ENCODE data around the gene HIVEP2.

The HIVEP2 gene

DNA sequence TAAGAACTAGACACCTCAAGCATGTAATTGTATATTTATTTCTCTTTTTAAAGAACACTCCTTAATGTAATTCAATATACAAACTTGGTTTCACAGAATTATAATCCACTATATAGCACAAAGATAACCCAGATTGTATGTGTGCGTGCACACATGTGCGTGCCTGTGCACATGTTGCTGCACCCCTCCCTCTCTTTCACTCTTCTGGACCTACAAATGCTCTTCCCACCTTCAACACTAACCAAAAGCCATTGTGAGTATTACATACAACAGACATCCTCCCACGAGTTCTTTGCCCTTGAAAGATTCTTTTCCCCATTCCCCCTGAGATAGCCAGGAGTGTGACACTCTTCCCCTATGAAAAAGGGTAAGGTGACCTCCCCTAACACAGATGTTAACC lies 193.5 kb downstream of the HIVEP2 start:
- Histone ChIP-seq H2AFZ (ENCODE audit: low read depth) (no peak overlapping the region), H4K20me1 (ENCODE audit: insufficient read depth) (no peaks in the 10 kb centered on the region), H3K9ac (no peak overlapping the region), H3K27ac (no peak overlapping the region), H3K79me2 (ENCODE audit: insufficient read depth, low read depth) (no peaks in the 10 kb centered on the region), H3K27me3 (ENCODE audit: insufficient read depth, low read depth) (no peaks in the 10 kb centered on the region), H3K36me3 (ENCODE audit: insufficient read depth) (no peaks in the 10 kb centered on the region), H3K4me2 (no peak overlapping the region), H3K4me3 (IDR thresholded peaks at IDR 0.05; ENCODE audit: insufficient read depth, low read depth, low read length) (no peak overlapping the region), H3K4me1 (ENCODE audit: low read depth, poor library complexity, severe bottlenecking) (no peaks in the 10 kb centered on the region)
- TF ChIP-seq, protein P1, sequence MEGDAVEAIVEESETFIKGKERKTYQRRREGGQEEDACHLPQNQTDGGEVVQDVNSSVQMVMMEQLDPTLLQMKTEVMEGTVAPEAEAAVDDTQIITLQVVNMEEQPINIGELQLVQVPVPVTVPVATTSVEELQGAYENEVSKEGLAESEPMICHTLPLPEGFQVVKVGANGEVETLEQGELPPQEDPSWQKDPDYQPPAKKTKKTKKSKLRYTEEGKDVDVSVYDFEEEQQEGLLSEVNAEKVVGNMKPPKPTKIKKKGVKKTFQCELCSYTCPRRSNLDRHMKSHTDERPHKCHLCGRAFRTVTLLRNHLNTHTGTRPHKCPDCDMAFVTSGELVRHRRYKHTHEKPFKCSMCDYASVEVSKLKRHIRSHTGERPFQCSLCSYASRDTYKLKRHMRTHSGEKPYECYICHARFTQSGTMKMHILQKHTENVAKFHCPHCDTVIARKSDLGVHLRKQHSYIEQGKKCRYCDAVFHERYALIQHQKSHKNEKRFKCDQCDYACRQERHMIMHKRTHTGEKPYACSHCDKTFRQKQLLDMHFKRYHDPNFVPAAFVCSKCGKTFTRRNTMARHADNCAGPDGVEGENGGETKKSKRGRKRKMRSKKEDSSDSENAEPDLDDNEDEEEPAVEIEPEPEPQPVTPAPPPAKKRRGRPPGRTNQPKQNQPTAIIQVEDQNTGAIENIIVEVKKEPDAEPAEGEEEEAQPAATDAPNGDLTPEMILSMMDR (conservative IDR thresholded peaks at IDR 0.05; ENCODE audit: low read depth, low read length) = no peak

DNA sequence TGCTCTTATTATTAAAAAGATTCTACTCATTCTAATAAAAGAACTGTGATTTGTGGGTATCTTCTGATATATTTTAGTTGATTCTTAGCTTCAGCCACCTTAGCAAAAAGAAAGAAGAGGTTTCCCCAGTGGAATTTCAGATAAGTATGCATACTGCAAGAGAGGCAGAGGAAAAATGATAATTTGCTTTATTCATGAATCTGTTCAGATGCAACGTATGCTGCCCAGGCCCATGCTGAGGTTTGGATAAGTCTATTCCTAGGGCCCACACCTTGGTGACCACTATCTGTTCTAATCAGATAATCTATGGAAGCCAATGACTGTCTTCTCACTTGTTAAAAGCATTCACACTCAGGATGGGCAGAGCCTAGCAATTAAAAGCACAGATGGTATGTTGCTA lies 194.0 kb downstream of the HIVEP2 start:
- Histone ChIP-seq H3K27me3 (ENCODE audit: insufficient read depth, low read depth) (no peaks in the 10 kb centered on the region), H4K20me1 (ENCODE audit: insufficient read depth) (no peaks in the 10 kb centered on the region), H3K9ac (no peak overlapping the region), H3K27ac (no peak overlapping the region), H3K4me1 (ENCODE audit: low read depth, poor library complexity, severe bottlenecking) (no peaks in the 10 kb centered on the region), H3K4me3 (IDR thresholded peaks at IDR 0.05; ENCODE audit: insufficient read depth, low read depth, low read length) (no peak overlapping the region), H3K36me3 (ENCODE audit: insufficient read depth) (no peaks in the 10 kb centered on the region), H2AFZ (ENCODE audit: low read depth) (no peak overlapping the region), H3K4me2 (no peak overlapping the region), H3K79me2 (ENCODE audit: insufficient read depth, low read depth) (no peaks in the 10 kb centered on the region)
- TF ChIP-seq, protein P1 (conservative IDR thresholded peaks at IDR 0.05; ENCODE audit: low read depth, low read length) = no peak

DNA sequence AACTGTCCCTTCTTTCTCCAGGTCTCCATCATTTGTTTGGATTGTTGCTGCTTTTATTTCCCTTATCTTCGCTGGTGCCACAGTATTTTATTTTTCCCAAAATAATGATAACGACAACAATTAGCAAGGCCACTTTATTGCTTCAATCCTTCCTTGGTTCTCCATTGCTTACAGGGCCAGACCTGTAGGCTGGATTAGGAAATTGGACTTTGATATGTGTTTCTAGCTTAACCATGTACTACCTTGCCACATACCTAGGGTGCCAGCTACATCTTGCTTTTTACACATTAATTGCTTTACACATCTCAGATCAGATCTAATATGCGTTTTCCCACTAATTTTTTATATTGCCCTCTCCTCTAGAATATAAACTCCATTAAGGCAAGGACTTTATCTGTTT lies 195.4 kb downstream of the HIVEP2 start:
- TF ChIP-seq, protein P1 (conservative IDR thresholded peaks at IDR 0.05; ENCODE audit: low read depth, low read length) = no peak
- H3K4me1 ChIP-seq (ENCODE audit: low read depth, poor library complexity, severe bottlenecking) = no peaks in the 10 kb centered on the region
- H3K79me2 ChIP-seq (ENCODE audit: insufficient read depth, low read depth) = no peaks in the 10 kb centered on the region
- H3K9ac ChIP-seq = no peak overlapping the region
- no peak overlapping the region for H3K4me2 ChIP-seq
- no peaks in the 10 kb centered on the region for H4K20me1 ChIP-seq (ENCODE audit: insufficient read depth)
- no peaks in the 10 kb centered on the region for H3K27me3 ChIP-seq (ENCODE audit: insufficient read depth, low read depth)
- no peaks in the 10 kb centered on the region for H3K36me3 ChIP-seq (ENCODE audit: insufficient read depth)
- no peak overlapping the region for H2AFZ ChIP-seq (ENCODE audit: low read depth)
- H3K27ac ChIP-seq = no peak overlapping the region
- no peak overlapping the region for H3K4me3 ChIP-seq (IDR thresholded peaks at IDR 0.05; ENCODE audit: insufficient read depth, low read depth, low read length)

DNA sequence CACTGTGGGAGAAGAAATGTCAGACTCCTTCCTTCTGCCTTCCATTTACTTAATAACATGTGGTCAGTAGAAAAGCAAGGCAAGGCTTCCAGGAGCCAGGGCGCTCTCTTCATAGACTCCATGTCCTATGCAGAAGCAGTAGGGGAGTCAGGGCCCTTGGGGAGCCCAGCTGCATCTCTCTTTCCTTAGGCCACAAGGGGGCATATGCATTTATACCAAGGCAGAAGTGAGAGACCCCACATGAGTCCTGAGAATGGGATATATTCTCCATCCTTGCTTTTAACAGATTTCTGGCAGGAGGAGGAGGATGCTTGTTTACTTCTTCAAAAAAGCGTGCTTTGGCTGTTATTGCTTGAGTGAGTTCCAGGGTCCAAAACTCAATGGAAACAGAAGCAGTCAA lies 198.5 kb downstream of the HIVEP2 start:
- Histone ChIP-seq H3K27me3 (ENCODE audit: insufficient read depth, low read depth) (no peaks in the 10 kb centered on the region), H3K9ac (no peak overlapping the region), H2AFZ (ENCODE audit: low read depth) (no peak overlapping the region), H3K4me3 (IDR thresholded peaks at IDR 0.05; ENCODE audit: insufficient read depth, low read depth, low read length) (no peak overlapping the region), H3K27ac (no peak overlapping the region), H3K36me3 (ENCODE audit: insufficient read depth) (no peaks in the 10 kb centered on the region), H3K4me2 (no peak overlapping the region), H4K20me1 (ENCODE audit: insufficient read depth) (no peaks in the 10 kb centered on the region), H3K79me2 (ENCODE audit: insufficient read depth, low read depth) (no peaks in the 10 kb centered on the region), H3K4me1 (ENCODE audit: low read depth, poor library complexity, severe bottlenecking) (no peaks in the 10 kb centered on the region)
- TF ChIP-seq, protein P1 (conservative IDR thresholded peaks at IDR 0.05; ENCODE audit: low read depth, low read length) = peak; percentile 54

Data from KMS-11 (cell line).